Measurements from ENCODE around the gene SHD. TPM values are rescaled to one million over a fixed set of nuclear protein-coding genes. Genes with fewer than 3 reads are reported as not detected.
"Not testable (repeated sequence)": the region's sequence is repeated elsewhere in the genome, so short reads cannot be mapped to it uniquely, and the experiment has no call there.

Gene SHD
- total and polyA plus RNA-seq, 2 donors (not counting 1 experiment from before 2014, with no cell fraction given), result not detected

- Histone ChIP-seq H3K27me3 (ENCODE audit: control insufficient read depth, insufficient read depth, low read length) (no peaks in the 10 kb centered on the region), H3K9me3 (ENCODE audit: control insufficient read depth, insufficient read depth, low read depth, low read length) (no peaks in the 10 kb centered on the region), H3K9ac (ENCODE audit: insufficient read depth, low read length) (no peak overlapping the region), H3K4me1 (ENCODE audit: control insufficient read depth, extremely low read depth, insufficient read depth, low read length) (no peaks in the 10 kb centered on the region), H3K36me3 (ENCODE audit: control insufficient read depth, insufficient read depth, low read length) (no peaks in the 10 kb centered on the region), H2AFZ (ENCODE audit: low read length) (no peak overlapping the region), H3K4me3 (replicated peaks in 1 of 4; ENCODE audit: control extremely low read depth in 1 of 4, insufficient read depth in 1 of 4, low read depth in 3 of 4, low read length in 4 of 4) (no peak overlapping the region), H3K27ac (ENCODE audit: insufficient read depth, low read length) (no peak overlapping the region), H3K79me2 (ENCODE audit: control insufficient read depth, insufficient read depth, low read length) (no peaks in the 10 kb centered on the region), H3K4me2 (ENCODE audit: extremely low read depth, insufficient read depth, low read length) (no peak overlapping the region), H4K20me1 (ENCODE audit: control insufficient read depth, extremely low read depth, insufficient read depth, low read length) (no peaks in the 10 kb centered on the region)
- DNase-seq (ENCODE audit: low read depth in 2 of 2), result no peak
- no peak for TF ChIP-seq CTCF (conservative IDR thresholded peaks at IDR 0.05 in 1 of 2, IDR thresholded peaks at IDR 0.05 in 1 of 2; ENCODE audit: low read depth in 1 of 2, low read length in 2 of 2)
- no peak for TF ChIP-seq EZH2 (IDR thresholded peaks at IDR 0.05; ENCODE audit: low read length, missing control alignments)
Measured at GRCh38 chr19:4234142-4234861, 44.8 kb upstream of the SHD start.

- Histone ChIP-seq H3K4me3 (replicated peaks in 1 of 4; ENCODE audit: control extremely low read depth in 1 of 4, insufficient read depth in 1 of 4, low read depth in 3 of 4, low read length in 4 of 4) (no peak overlapping the region), H3K4me1 (ENCODE audit: control insufficient read depth, extremely low read depth, insufficient read depth, low read length) (no peaks in the 10 kb centered on the region), H3K4me2 (ENCODE audit: extremely low read depth, insufficient read depth, low read length) (no peak overlapping the region), H3K27me3 (ENCODE audit: control insufficient read depth, insufficient read depth, low read length) (no peaks in the 10 kb centered on the region), H3K36me3 (ENCODE audit: control insufficient read depth, insufficient read depth, low read length) (no peaks in the 10 kb centered on the region), H3K27ac (ENCODE audit: insufficient read depth, low read length) (no peak overlapping the region), H3K9ac (ENCODE audit: insufficient read depth, low read length) (no peak overlapping the region), H4K20me1 (ENCODE audit: control insufficient read depth, extremely low read depth, insufficient read depth, low read length) (no peaks in the 10 kb centered on the region), H2AFZ (ENCODE audit: low read length) (no peak overlapping the region), H3K9me3 (ENCODE audit: control insufficient read depth, insufficient read depth, low read depth, low read length) (no peaks in the 10 kb centered on the region), H3K79me2 (ENCODE audit: control insufficient read depth, insufficient read depth, low read length) (no peaks in the 10 kb centered on the region)
- no peak for DNase-seq (ENCODE audit: low read depth in 2 of 2)
- TF ChIP-seq EZH2 (IDR thresholded peaks at IDR 0.05; ENCODE audit: low read length, missing control alignments) (no peak), CTCF (conservative IDR thresholded peaks at IDR 0.05 in 1 of 2, IDR thresholded peaks at IDR 0.05 in 1 of 2; ENCODE audit: low read depth in 1 of 2, low read length in 2 of 2) (no peak)
Measured at GRCh38 chr19:4234862-4235201, 44.2 kb upstream of the SHD start.

- not testable (repeated sequence) for H2AFZ ChIP-seq (ENCODE audit: low read length); H3K9ac ChIP-seq (ENCODE audit: insufficient read depth, low read length); H3K9me3 ChIP-seq (ENCODE audit: control insufficient read depth, insufficient read depth, low read depth, low read length); H3K4me1 ChIP-seq (ENCODE audit: control insufficient read depth, extremely low read depth, insufficient read depth, low read length); H3K36me3 ChIP-seq (ENCODE audit: control insufficient read depth, insufficient read depth, low read length); H3K79me2 ChIP-seq (ENCODE audit: control insufficient read depth, insufficient read depth, low read length); DNase-seq (ENCODE audit: low read depth in 2 of 2); H3K4me3 ChIP-seq (replicated peaks in 1 of 4; ENCODE audit: control extremely low read depth in 1 of 4, insufficient read depth in 1 of 4, low read depth in 3 of 4, low read length in 4 of 4); H3K4me2 ChIP-seq (ENCODE audit: extremely low read depth, insufficient read depth, low read length); H3K27me3 ChIP-seq (ENCODE audit: control insufficient read depth, insufficient read depth, low read length); H3K27ac ChIP-seq (ENCODE audit: insufficient read depth, low read length); H4K20me1 ChIP-seq (ENCODE audit: control insufficient read depth, extremely low read depth, insufficient read depth, low read length)
Measured at GRCh38 chr19:4237510-4237909, 41.6 kb upstream of the SHD start.

Measured in fibroblast of lung (primary cell).